B cell (primary cell): ENCODE data around the gene TALDO1. TPM values are rescaled to one million over a fixed set of nuclear protein-coding genes. Genes with fewer than 3 reads are reported as not detected.

Experiments used
- ATAC-seq: fragments of 200-7000 bp; cut with Tn5 transposase; one replicate; pipeline ENCODE4 v1.10.0; 2021; ENCODE audit warnings: low read depth, mild to moderate bottlenecking, moderate number of reproducible peaks, moderate library complexity
- CTCF ChIA-PET: fragments of 350-600 bp; sonication (Branson Sonifier 250); formaldehyde crosslinking; loops from one replicate; lab custom pipeline; 2021; ENCODE audit warnings: antibody characterized with exemption, inconsistent platforms; lab: Charles Lee
- POLR2A ChIA-PET: fragments of 350-600 bp; sonication (Branson Sonifier 250); formaldehyde crosslinking; loops from one replicate; lab custom pipeline; 2021; ENCODE audit warnings: antibody characterized with exemption; lab: Charles Lee
- DNase-seq: peaks from one replicate; pipeline ENCODE4 v3.0.0; 2013
- H2AFZ ChIP-seq: 2 replicates; pipeline ENCODE4 v1.6.1; 2012; ENCODE audit warnings: mild to moderate bottlenecking, low read depth, low read length; ENCODE audit not compliant: insufficient read depth, poor library complexity, severe bottlenecking
- H3K27ac ChIP-seq, 2 donors: 1 replicate in 1 of 2; 2 replicates in 1 of 2; pipeline ENCODE4 v1.5.1; 2012 to 2013; ENCODE audit warnings: low read length in 2 of 2, mild to moderate bottlenecking in 2 of 2, moderate library complexity in 1 of 2
- H3K27me3 ChIP-seq, 4 experiments: fragments of 200-600 bp in 1 of 4; sonication (generic) in 1 of 4; replicated peaks in 1 of 4; 1 replicate in 2 of 4; 2 replicates in 2 of 4; pipeline versions ENCODE4 v1.6.1 to v1.7.0; 2013 to 2016; ENCODE audit warnings: low read length in 3 of 4, mild to moderate bottlenecking in 2 of 4, mixed read lengths in 1 of 4, moderate library complexity in 1 of 4; ENCODE audit not compliant: insufficient read depth in 4 of 4, control insufficient read depth in 3 of 4; ENCODE audit errors: control extremely low read depth in 1 of 4
- H3K36me3 ChIP-seq, 2 experiments: replicated peaks in 1 of 2; 1 replicate in 1 of 2; 2 replicates in 1 of 2; pipeline versions ENCODE4 v1.6.1 to v1.7.1; 2013; ENCODE audit warnings: low read length in 1 of 2; ENCODE audit not compliant: insufficient read depth in 2 of 2, control insufficient read depth in 1 of 2; ENCODE audit errors: control extremely low read depth in 1 of 2, extremely low read depth in 1 of 2
- H3K4me1 ChIP-seq, 2 donors: fragments of 200-600 bp in 1 of 2; sonication (generic) in 1 of 2; 1 replicate in 1 of 2; 2 replicates in 1 of 2; pipeline versions ENCODE4 v1.5.1 to v1.6.1; 2013 to 2017; ENCODE audit warnings: low read length in 2 of 2; ENCODE audit not compliant: control insufficient read depth in 2 of 2, insufficient read depth in 2 of 2
- H3K4me2 ChIP-seq: replicated peaks from 2 replicates; pipeline ENCODE3; 2012; ENCODE audit warnings: mild to moderate bottlenecking, low read depth, low read length; ENCODE audit not compliant: poor library complexity, severe bottlenecking
- H3K4me3 ChIP-seq, 5 experiments: fragments of 200-600 bp in 1 of 5; sonication (generic) in 1 of 5; 1 replicate in 3 of 5; 2 replicates in 2 of 5; pipeline versions ENCODE4 v1.5.1 to v1.7.0; 2011 to 2016; ENCODE audit warnings: low read length in 4 of 5, mild to moderate bottlenecking in 4 of 5, low read depth in 2 of 5, control low read depth in 1 of 5, moderate library complexity in 1 of 5; ENCODE audit not compliant: insufficient read depth in 1 of 5; ENCODE audit errors: control extremely low read depth in 1 of 5, extremely low read depth in 1 of 5
- H3K79me2 ChIP-seq: fragments of 200-600 bp; sonication (generic); one replicate; pipeline ENCODE4 v1.6.0; 2016; ENCODE audit warnings: low read length; ENCODE audit not compliant: control insufficient read depth, insufficient read depth
- H3K9ac ChIP-seq: fragments of 200-600 bp; sonication (generic); 2 replicates; pipeline ENCODE4 v1.6.1; 2017; ENCODE audit warnings: mild to moderate bottlenecking, low read length, moderate library complexity
- H3K9me3 ChIP-seq, 3 donors: one replicate each; pipeline versions ENCODE4 v1.6.1 to v1.7.1; 2013; ENCODE audit warnings: low read length in 2 of 3; ENCODE audit not compliant: control insufficient read depth in 2 of 3, insufficient read depth in 1 of 3; ENCODE audit errors: control extremely low read depth in 1 of 3
- H4K20me1 ChIP-seq: 2 replicates; pipeline ENCODE4 v1.6.0; 2012; ENCODE audit warnings: mild to moderate bottlenecking, low read length; ENCODE audit not compliant: insufficient read depth, control insufficient read depth, poor library complexity, severe bottlenecking
- H3K27ac Mint-ChIP-seq: one replicate; pipeline ENCODE4 v1.8.0; 2021; ENCODE audit warnings: mixed read lengths
- H3K27me3 Mint-ChIP-seq: one replicate; pipeline ENCODE4 v1.8.0; 2021; ENCODE audit warnings: mixed read lengths
- H3K4me1 Mint-ChIP-seq: one replicate; pipeline ENCODE4 v1.8.0; 2021; ENCODE audit warnings: mixed read lengths
- H3K4me3 Mint-ChIP-seq: one replicate; pipeline ENCODE4 v1.8.0; 2021; ENCODE audit warnings: mixed read lengths
- H3K9me3 Mint-ChIP-seq: one replicate; pipeline ENCODE4 v1.8.0; 2022; ENCODE audit warnings: mixed read lengths; ENCODE audit not compliant: insufficient read depth
- EZH2 ChIP-seq: IDR thresholded peaks from 2 replicates; pipeline ENCODE4 v1.6.1; 2012; ENCODE audit warnings: borderline replicate concordance, low read depth, mild to moderate bottlenecking, moderate library complexity, low read length; ENCODE audit not compliant: insufficient read depth, poor library complexity, severe bottlenecking
- WGBS: methylation state at CpG from one replicate; pipeline ENCODE4 v1.1.5; 2013; ENCODE audit warnings: missing lambda C conversion rate; ENCODE audit not compliant: insufficient coverage; 5-methylcytosine and 5-hydroxymethylcytosine counted together
- intact Hi-C: fragments of 100-400 bp; cut with micrococcal nuclease; formaldehyde crosslinking; loops from one replicate; pipeline ENCODE4 v1.10.0; 2022
- polyA plus RNA-seq: library from polyadenylated mRNA; depleted of rRNA; stranded (reverse); fragments of >200 nt; gene quantifications from 2 replicates; pipeline ENCODE4 v1.2.3, GENCODE V29; 2012
- total RNA-seq, 2 donors: library from RNA; stranded (reverse); fragments of 120-200 nt in 1 of 2; gene quantifications; 1 replicate in 1 of 2; 2 replicates in 1 of 2; pipeline versions ENCODE4 v1.2.3 to v1.2.4, GENCODE V29; 2013 to 2022
- TF ChIP-seq, protein P1 (sequence below): fragments of 200-600 bp; IDR thresholded peaks from one replicate; pipeline ENCODE4 v1.8.0; 2022; ENCODE audit warnings: antibody characterized with exemption, mild to moderate bottlenecking

The TALDO1 gene
- total and polyA plus RNA-seq, 2 donors (not counting 1 experiment from before 2014, with no cell fraction given): 82.4 to 116 TPM

DNA sequence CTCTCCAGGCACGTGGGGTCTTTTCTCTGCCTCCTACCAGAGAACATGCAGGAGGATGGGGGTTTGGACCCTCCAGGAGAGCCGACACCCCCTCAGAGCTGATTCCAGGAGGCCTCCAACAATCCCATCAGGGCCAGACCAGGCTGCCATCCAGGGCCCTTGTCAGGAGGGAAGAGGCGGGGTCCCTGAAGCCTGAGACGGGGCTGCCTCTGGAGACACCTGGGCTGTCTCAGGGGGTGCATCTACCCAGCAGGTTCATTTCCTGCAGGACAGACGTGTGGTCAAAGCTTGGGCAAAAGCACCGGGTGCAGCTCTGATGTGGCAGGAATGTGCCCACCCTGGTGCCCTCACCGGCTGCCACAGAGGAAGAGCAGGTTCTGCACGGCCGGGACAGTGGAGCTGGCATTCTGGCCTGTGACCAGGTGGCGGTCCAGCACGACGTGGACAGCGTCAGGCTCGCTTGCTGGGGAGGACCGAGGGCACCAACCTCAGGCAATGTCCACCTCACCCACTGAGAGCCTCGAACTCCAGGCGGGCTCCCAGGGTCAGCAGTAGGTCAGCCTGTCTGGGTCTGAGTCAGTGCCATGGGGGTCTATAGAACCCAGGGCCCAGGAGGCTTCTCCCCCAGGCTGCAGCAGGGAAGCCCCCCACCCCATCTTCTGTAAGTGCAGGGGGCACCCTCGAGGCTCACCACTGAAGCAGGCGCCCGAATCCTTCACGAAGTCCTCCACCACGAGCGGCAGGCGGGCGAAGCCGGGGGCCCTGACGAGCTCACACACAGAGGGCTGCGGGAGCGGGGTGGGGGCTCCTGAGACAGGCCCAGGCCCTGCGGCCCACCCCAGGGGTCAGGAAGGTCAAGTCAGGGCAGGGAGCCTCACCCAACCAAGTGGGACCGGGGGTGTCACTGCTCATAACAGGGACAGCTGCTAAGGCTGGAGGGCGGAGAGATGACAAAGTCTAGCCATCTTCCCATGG is 23.7 kb downstream of the TALDO1 start:
- peaks cover 36% of the 10 kb centered on the region for H3K79me2 ChIP-seq
- H3K27ac Mint-ChIP-seq: no peak overlapping the region

More for the DNA sequence above, 23.7 kb downstream of the TALDO1 start:
- Histone ChIP-seq H3K36me3 (peaks cover 0 to 26% of the 10 kb centered on the region in 2 experiments), H3K27ac (no peak overlapping the region), H2AFZ (no peak overlapping the region), H3K9ac (no peak overlapping the region), H3K4me3 (no peak overlapping the region), H4K20me1 (peaks cover 33% of the 10 kb centered on the region), H3K27me3 (no peaks in the 10 kb centered on the region), H3K4me1 (peaks cover 0 to 7% of the 10 kb centered on the region in 2 donors), H3K4me2 (no peak overlapping the region), H3K9me3 (no peaks in the 10 kb centered on the region)
- peaks cover 6% of the 10 kb centered on the region for H3K4me1 Mint-ChIP-seq
- TF ChIP-seq, protein P1, sequence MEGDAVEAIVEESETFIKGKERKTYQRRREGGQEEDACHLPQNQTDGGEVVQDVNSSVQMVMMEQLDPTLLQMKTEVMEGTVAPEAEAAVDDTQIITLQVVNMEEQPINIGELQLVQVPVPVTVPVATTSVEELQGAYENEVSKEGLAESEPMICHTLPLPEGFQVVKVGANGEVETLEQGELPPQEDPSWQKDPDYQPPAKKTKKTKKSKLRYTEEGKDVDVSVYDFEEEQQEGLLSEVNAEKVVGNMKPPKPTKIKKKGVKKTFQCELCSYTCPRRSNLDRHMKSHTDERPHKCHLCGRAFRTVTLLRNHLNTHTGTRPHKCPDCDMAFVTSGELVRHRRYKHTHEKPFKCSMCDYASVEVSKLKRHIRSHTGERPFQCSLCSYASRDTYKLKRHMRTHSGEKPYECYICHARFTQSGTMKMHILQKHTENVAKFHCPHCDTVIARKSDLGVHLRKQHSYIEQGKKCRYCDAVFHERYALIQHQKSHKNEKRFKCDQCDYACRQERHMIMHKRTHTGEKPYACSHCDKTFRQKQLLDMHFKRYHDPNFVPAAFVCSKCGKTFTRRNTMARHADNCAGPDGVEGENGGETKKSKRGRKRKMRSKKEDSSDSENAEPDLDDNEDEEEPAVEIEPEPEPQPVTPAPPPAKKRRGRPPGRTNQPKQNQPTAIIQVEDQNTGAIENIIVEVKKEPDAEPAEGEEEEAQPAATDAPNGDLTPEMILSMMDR: no peak
- no peak for TF ChIP-seq EZH2
- intact Hi-C loops: no loop called here
- POLR2A ChIA-PET: no interaction called here
- H3K4me3 Mint-ChIP-seq: no peak overlapping the region
- ATAC-seq (no peak), DNase-seq (no peak)
- 96% methylated on average over 27 of the region's 32 CpGs for WGBS
- H3K9me3 Mint-ChIP-seq: no peaks in the 10 kb centered on the region
- CTCF ChIA-PET: no interaction called here
- no peaks in the 10 kb centered on the region for H3K27me3 Mint-ChIP-seq
